ENCODE results near the gene ZNF579.
"Not testable (repeated sequence)": the region's sequence is repeated elsewhere in the genome, so short reads cannot be mapped to it uniquely, and the experiment has no call there.

The ZNF579 gene

DNA sequence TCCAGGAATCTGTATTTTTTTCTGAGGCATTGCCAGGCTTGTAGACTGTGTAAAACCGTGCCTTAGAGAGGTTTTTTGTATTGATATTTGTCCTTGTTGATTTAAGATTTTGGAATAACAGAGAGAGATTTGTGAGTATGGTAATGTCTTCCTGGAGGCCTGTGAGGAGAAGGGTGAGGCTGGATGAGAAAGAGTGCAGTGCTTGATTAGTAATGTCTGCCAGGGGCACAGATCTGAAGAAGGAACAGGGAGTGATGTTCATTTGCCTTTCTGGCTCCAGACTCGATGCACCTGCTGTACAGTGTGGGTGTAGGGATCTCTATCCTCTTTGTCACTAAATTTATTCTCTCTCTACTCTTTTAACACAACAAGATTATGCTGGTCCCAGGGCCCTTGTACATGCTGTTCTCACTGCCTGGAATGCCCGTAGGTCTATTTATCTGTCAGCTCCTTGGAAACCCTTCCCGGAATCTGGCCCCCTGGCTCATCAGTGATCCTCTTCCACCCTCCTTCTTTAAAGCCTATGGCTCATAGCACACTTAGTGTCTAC, 14.4 kb upstream of the ZNF579 start:
- no peak for DNase-seq

DNA sequence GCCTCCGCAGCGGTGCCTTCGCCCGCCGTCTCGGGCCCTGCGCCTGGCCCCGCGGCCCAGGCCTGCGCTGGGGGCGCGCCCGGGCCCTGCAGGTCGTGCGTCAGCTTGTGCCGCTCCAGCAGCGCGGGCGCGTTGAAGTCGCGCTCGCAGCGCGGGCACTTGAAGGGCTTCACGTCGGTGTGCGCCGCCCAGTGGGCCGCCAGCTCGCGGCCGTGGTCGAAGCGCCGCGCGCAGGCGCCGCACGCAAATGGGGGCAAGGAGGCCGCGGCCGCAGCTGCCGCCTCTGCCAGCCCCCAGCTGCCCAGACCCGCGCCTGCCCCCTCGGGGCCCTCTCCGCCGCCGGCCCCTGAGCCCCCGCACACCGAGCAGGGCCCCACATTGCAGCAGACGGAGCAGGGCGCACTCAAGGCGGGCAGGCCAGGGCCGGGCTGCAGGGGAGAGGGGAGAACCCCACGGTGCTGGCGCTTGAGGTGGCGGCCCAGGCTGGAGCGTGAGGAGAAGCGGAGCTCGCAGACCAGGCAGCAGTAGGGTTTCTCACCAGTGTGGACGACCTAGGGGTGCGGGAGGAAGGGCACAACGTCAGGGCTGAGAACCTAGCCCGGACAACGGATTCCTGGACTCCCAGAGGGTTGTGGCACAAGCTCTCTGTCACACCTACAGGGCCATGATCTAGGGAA, 12.6 kb upstream of the ZNF579 start:
- DNase-seq: no peak

- DNase-seq: no peak
These were observed 11.9 kb upstream of the ZNF579 start for GRCh38 chr19:55592391-55593090.

- no peak for DNase-seq
These were observed 10.9 kb upstream of the ZNF579 start for GRCh38 chr19:55591555-55591954.

- DNase-seq: no peak
These were observed 10.0 kb upstream of the ZNF579 start for GRCh38 chr19:55590617-55591016.

- no peak for DNase-seq
These were observed 9.5 kb upstream of the ZNF579 start for GRCh38 chr19:55590109-55590508.

DNA sequence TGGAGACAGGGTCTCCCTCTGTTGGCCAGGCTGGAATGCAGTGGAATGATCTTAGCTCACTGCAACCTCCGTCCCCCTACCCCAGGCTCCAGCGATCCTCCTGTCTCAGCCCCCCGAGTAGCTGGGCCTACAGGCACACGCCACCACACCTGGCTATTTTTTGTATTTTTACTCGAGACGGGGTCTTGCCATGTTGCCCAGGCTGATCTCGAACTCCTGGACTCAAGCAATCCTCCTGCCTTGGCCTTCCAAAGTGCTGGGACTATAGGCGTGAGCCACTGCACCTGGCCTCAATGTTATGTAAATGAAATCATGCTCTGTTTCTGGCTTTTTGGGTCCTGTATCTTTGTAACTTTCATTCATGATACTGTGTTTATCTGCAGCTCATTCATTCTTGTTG, 8.1 kb upstream of the ZNF579 start:
- DNase-seq: no peak

DNA sequence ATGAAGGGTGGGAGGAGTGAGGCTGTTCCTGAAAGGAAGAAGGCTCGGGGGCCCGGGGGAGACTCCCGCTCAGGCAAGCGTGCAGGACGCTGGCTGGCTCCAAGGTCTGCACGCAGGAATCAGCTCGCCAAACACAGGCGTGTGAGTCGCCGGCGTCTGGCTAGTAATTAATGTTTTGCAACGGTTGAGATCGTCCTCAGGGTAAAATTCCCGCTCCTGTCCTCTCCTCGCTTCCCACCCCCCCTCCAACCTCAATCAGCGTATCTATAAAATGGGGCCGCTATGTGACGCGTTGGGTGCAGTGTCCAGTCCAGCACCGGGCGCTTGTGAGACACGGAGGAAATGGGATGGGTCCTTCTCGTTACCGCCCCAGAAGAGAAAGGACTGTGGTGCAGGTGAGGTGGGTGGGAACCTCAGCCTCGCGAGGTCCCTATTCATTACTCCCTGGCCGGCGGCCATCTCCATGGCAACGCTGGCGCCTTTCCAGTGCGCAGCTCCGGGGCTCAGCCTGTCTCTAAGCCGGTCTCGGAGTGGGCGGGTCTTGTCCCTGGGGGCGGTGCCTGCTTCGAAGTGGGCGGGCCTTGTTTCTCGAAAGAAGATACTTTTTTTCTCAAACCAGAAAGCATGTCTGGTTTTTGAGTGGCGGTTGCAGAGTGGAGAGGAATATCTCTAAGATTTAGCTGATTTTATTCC, 6.5 kb upstream of the ZNF579 start:
- peak; percentile 33 to 95 (median 82) for DNase-seq

- peak; percentile 6 to 90 (median 66) for DNase-seq
These were observed 5.2 kb upstream of the ZNF579 start for GRCh38 chr19:55585658-55586339.

DNA sequence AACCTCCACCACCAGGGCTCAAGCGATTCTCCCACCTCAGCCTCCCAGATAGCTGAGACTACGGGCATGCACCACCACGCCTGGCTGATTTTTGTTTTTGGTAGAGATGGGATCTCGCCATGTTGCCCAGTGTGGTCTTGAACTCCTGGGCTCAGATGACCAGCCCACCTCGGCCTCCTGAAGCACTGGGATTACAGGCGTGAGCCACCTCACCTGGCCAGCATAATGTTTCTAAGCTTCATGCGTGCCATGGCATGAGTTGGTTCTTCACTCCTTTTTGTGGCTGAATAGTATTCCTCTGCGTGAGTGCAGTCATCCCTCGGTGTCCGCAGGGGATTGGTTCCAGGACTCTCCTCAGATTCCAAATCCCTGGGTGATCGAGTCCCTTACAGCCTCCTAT, 4.2 kb upstream of the ZNF579 start:
- no peak for DNase-seq

GRCh38 chr19:55583897-55584296, 3.2 kb upstream of the ZNF579 start:
- not testable (repeated sequence) for DNase-seq

DNA sequence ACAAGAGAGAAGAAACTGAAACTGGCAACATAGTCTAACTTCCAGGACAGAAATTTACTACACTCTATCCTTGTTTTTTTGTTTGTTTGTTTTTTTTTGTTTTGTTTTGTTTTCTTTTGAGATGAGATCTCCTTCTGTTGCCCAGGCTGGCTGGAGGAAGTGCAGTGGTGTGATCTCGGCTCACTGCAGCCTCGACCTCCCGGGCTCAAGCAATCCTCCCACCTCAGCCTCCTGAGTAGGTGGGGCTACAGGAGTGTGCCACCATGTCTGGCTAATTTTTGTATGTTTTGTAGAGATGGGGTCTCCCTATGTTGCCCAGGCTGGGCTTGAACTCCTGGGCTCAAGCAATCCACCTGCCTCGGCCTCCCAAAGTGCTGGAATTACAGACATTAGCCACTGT, 1.6 kb upstream of the ZNF579 start:
- DNase-seq: not testable (repeated sequence)

GRCh38 chr19:55581823-55582223, 1.2 kb upstream of the ZNF579 start:
- DNase-seq: no peak

- peak in 2 of 56 donors; percentile 8 to 39 for DNase-seq
These were observed 636 bp upstream of the ZNF579 start for GRCh38 chr19:55581145-55581822.

DNA sequence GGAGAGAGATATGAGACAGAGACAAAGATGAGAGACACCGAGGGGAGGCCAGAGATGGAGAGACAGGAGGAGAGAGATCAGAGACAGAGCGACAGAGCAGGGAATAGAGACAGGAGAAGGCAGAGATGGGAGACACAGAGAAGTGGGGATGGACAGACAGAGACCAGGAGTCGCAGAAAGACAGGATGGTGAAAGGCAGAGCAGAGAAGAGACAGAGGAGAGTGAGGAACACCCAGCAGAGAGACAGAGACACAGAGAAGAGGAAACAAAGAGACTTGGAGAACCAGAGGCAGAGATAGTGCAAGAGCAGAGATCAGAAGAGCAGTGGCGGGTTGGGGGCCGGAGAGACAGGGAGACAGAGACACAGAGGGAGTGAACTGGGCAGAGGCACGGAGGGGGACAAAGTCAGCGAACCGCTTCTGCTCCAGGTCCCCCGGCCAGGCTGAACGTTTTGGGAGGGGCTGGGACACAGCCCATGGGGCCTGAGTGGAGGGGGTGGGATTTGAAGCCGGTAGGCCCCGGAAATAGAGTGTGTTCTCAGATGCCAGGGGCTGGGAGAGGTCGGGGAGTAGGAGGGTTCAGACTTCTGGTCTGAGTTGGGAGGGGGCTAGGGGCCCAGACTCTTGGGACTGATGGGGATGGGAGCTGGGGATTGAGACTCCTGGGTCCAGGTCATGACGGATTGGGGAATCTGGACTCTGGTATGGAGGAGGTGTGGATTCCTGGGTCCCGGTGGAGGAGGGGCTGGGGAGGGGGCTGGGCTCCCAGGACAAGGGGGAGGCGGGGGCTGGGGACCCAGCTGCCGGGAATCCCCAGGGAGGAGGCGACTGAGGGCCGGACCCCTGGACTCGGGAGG, 654 bp downstream of the ZNF579 start:
- peak in 9 of 56 donors; percentile 29 to 46 (median 33) for DNase-seq

GRCh38 chr19:55578761-55579747, 1.6 kb downstream of the ZNF579 start:
- no peak for DNase-seq

- no peak for DNase-seq
These were observed 2.5 kb downstream of the ZNF579 start for GRCh38 chr19:55578031-55578760.

- no peak for DNase-seq
These were observed 3.9 kb downstream of the ZNF579 start for GRCh38 chr19:55576746-55577145.

Measured in nucleus accumbens (tissue), 56 donors.